Measurements from ENCODE around the gene SBK2. TPM values are rescaled to one million over a fixed set of nuclear protein-coding genes. Genes with fewer than 3 reads are reported as not detected.
A peak's percentile ranks its signal among the peaks of the same experiment; 100 is the strongest.

Gene SBK2
- total and polyA plus RNA-seq, 2 donors (not counting 3 experiments of a cell fraction or from before 2014, with no cell fraction given) = not detected

- POLR2A ChIA-PET = no interaction called here
- Histone ChIP-seq H2AFZ (ENCODE audit: low read depth, low read length) (no peak overlapping the region), H4K20me1 (replicated peaks; ENCODE audit: control insufficient read depth, extremely low read depth, insufficient read depth, low read length) (no peaks in the 10 kb centered on the region), H3K4me1 (ENCODE audit: control insufficient read depth, extremely low read depth, insufficient read depth, low read length) (peaks cover 34% of the 10 kb centered on the region), H3K9me3 (replicated peaks; ENCODE audit: control insufficient read depth, insufficient read depth, low read length) (no peaks in the 10 kb centered on the region), H3K9ac (replicated peaks; ENCODE audit: extremely low read depth, insufficient read depth, low read length) (peak overlapping the region; percentile 74), H3K79me2 (ENCODE audit: control insufficient read depth, insufficient read depth, low read length) (peaks cover 9% of the 10 kb centered on the region), H3K4me2 (ENCODE audit: insufficient read depth, low read length) (peak overlapping the region; percentile 81), H3K9me1 (replicated peaks; ENCODE audit: control insufficient read depth, extremely low read depth, insufficient read depth, low read length) (no peaks in the 10 kb centered on the region), H3K36me3 (ENCODE audit: control insufficient read depth in 2 of 2, extremely low read depth in 1 of 2, insufficient read depth in 2 of 2, low read length in 2 of 2) (peaks cover 0 to 3% of the 10 kb centered on the region in 2 experiments), H3K27ac (ENCODE audit: insufficient read depth, low read depth, low read length) (peak overlapping the region; percentile 64), H3K4me3 (replicated peaks in 1 of 3; ENCODE audit: insufficient read depth in 1 of 3, low read depth in 1 of 3, low read length in 3 of 3) (no peak overlapping the region), H3K27me3 (ENCODE audit: control insufficient read depth in 2 of 2, insufficient read depth in 2 of 2, low read length in 2 of 2) (no peaks in the 10 kb centered on the region)
- FAIRE-seq (no peak), DNase-seq (ENCODE audit: low read depth, low spot score) (no peak)
- CTCF ChIA-PET = interaction anchor here (0.9 to 6.1 kb wide), 6 partner anchors 16 to 343 kb away, joined by 3 to 91 read pairs (median 5); partner anchors contain the start of gene ZNF865
- dilution Hi-C loops (cut with MboI; ENCODE audit: extremely low pct_ligation_motif_present, low sequenced_read_pairs) = no loop called here
- TF ChIP-seq GATA2 (IDR thresholded peaks at IDR 0.05; ENCODE audit: insufficient read depth, insufficient read length, low read depth, low read length) (no peak), POLR2A (IDR thresholded peaks at IDR 0.05; ENCODE audit: low read depth, low read length) (no peak), EZH2 (IDR thresholded peaks at IDR 0.05; ENCODE audit: borderline replicate concordance, low read depth, low read length, severe bottlenecking) (no peak), MYC (IDR thresholded peaks at IDR 0.05; ENCODE audit: low read depth, low read length) (no peak), CTCF (IDR thresholded peaks at IDR 0.05; ENCODE audit: extremely low read depth in 1 of 2, insufficient read depth in 1 of 2, low read depth in 1 of 2, low read length in 2 of 2) (no peak), POLR2AphosphoS5 (IDR thresholded peaks at IDR 0.05; ENCODE audit: insufficient read depth, low read depth, low read length) (no peak), JUN (IDR thresholded peaks at IDR 0.05; ENCODE audit: borderline replicate concordance, insufficient read depth, insufficient read length, low read depth) (no peak), FOS (IDR thresholded peaks at IDR 0.05; ENCODE audit: borderline replicate concordance, insufficient read depth, low read length) (no peak)
- TF ChIP-seq, protein P1, sequence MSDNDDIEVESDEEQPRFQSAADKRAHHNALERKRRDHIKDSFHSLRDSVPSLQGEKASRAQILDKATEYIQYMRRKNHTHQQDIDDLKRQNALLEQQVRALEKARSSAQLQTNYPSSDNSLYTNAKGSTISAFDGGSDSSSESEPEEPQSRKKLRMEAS (IDR thresholded peaks at IDR 0.05; ENCODE audit: insufficient read depth, insufficient read length) = no peak
- no TSS peak for BruUV-seq (replicated peaks)
- intact Hi-C loops (cut with micrococcal nuclease) = no loop called here
Measured at GRCh38 chr19:55483706-55484592, 53.0 kb downstream of the SBK2 start.

Measured in endothelial cell of umbilical vein (primary cell).